BE2C (cell line): Measurements from ENCODE around the gene MT3.

Experiments
- DNase-seq: peaks from one replicate; pipeline ENCODE4 v3.0.0-alpha.2; 2020
- H3K27me3 ChIP-seq: fragments of 250-450 bp; sonication (Bioruptor Pico); 2 replicates; pipeline ENCODE4 v1.5.1; 2020; ENCODE audit warnings: mild to moderate bottlenecking
- H3K36me3 ChIP-seq: fragments of 250-450 bp; sonication (Bioruptor Pico); 2 replicates; pipeline ENCODE4 v1.5.1; 2020; ENCODE audit warnings: mild to moderate bottlenecking
- H3K4me1 ChIP-seq: fragments of 250-450 bp; sonication (Bioruptor Pico); 2 replicates; pipeline ENCODE4 v1.5.1; 2020
- H3K4me3 ChIP-seq: 2 replicates; pipeline ENCODE4 v1.5.1; 2011; ENCODE audit warnings: low read depth, low read length
- H3K9me3 ChIP-seq: fragments of 250-450 bp; sonication (Bioruptor Pico); 2 replicates; pipeline ENCODE4 v1.5.1; 2020
- TF ChIP-seq, protein P1 (sequence below): IDR thresholded peaks from 2 replicates; pipeline ENCODE4 v1.5.1; 2012; ENCODE audit warnings: mild to moderate bottlenecking, low read depth, low read length

Gene MT3

DNA sequence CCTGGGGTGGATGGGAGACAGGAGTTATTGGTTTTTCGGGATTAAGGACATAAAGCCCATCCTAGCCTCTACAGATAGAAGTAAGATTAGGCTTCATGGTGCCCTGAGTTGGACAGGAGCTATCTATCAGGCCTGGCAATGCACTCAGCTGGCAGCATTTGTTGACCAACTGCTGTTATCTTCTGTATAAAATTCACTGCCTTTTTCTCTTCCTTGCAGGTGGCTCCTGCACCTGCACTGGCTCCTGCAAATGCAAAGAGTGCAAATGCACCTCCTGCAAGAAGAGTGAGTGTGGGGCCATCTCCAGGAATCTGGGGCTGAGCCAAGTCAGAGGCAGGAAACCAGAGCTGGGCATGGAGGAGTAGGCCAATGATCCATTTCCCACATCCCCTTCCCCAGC, 49.7 kb downstream of the MT3 start:
- DNase-seq, result no peak
- Histone ChIP-seq H3K27me3 (peaks cover 81% of the 10 kb centered on the region), H3K9me3 (no peaks in the 10 kb centered on the region), H3K4me3 (no peak overlapping the region), H3K4me1 (no peaks in the 10 kb centered on the region), H3K36me3 (no peaks in the 10 kb centered on the region)
- TF ChIP-seq, protein P1, sequence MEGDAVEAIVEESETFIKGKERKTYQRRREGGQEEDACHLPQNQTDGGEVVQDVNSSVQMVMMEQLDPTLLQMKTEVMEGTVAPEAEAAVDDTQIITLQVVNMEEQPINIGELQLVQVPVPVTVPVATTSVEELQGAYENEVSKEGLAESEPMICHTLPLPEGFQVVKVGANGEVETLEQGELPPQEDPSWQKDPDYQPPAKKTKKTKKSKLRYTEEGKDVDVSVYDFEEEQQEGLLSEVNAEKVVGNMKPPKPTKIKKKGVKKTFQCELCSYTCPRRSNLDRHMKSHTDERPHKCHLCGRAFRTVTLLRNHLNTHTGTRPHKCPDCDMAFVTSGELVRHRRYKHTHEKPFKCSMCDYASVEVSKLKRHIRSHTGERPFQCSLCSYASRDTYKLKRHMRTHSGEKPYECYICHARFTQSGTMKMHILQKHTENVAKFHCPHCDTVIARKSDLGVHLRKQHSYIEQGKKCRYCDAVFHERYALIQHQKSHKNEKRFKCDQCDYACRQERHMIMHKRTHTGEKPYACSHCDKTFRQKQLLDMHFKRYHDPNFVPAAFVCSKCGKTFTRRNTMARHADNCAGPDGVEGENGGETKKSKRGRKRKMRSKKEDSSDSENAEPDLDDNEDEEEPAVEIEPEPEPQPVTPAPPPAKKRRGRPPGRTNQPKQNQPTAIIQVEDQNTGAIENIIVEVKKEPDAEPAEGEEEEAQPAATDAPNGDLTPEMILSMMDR, result no peak

DNA sequence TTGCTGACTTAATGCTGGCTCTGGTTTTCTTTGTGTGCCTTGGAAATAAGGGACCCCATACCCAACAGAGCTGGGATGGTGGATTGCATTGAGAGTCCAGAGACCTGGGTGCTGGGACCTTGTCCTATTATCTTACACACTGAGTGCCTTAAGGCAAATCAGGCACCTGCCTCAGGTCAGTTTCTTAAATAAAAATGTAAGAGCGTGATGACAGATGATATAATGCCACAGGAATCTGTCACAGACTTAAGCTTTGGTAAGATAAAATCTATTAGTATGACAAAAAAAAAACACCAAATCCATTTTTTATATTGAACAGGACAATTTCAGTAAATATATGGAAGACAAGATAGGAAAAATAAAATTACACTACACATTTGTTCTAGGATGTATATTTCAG, 50.7 kb downstream of the MT3 start:
- H3K9me3 ChIP-seq, result no peaks in the 10 kb centered on the region
- DNase-seq, result no peak
- TF ChIP-seq, protein P1, result no peak
- no peaks in the 10 kb centered on the region for H3K4me1 ChIP-seq
- peaks cover 76% of the 10 kb centered on the region for H3K27me3 ChIP-seq
- no peaks in the 10 kb centered on the region for H3K36me3 ChIP-seq
- no peak overlapping the region for H3K4me3 ChIP-seq
